ENCODE measurements around the gene TMTC2.

DNA sequence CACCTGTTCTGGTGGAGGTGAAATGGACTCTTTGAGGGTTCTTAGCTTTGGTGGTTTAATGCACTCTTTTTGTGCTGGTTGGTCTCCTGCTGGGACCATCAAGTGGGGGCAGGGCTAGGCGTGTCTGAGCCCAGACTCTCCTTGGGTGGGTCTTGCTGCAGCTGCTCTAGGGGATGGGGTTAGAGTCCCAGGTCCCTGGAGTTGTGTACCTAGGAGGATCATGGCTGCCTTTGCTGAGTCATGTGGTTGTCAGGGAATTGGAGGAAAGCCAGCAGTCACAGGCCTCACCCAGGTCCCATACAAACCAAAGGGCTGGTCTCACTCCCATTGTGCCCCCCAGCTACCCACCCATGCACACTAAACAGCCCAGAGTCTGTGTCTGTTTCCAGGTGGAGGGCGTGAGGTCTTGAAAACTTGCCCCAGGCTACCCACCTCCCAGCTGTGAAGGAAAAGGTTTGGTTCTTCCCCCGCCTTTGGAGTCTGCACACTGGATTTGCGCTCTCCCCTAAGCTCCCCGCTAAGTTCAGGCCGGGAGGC is 387.7 kb downstream of the TMTC2 start:
- TF ChIP-seq, protein P1, sequence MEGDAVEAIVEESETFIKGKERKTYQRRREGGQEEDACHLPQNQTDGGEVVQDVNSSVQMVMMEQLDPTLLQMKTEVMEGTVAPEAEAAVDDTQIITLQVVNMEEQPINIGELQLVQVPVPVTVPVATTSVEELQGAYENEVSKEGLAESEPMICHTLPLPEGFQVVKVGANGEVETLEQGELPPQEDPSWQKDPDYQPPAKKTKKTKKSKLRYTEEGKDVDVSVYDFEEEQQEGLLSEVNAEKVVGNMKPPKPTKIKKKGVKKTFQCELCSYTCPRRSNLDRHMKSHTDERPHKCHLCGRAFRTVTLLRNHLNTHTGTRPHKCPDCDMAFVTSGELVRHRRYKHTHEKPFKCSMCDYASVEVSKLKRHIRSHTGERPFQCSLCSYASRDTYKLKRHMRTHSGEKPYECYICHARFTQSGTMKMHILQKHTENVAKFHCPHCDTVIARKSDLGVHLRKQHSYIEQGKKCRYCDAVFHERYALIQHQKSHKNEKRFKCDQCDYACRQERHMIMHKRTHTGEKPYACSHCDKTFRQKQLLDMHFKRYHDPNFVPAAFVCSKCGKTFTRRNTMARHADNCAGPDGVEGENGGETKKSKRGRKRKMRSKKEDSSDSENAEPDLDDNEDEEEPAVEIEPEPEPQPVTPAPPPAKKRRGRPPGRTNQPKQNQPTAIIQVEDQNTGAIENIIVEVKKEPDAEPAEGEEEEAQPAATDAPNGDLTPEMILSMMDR (IDR thresholded peaks at IDR 0.05; ENCODE audit: low read length), result no peak
- no peak for TF ChIP-seq EZH2 (IDR thresholded peaks at IDR 0.05; ENCODE audit: borderline replicate concordance, low read length)
